WTC11 (cell line): ENCODE measurements around the gene CBX7. TPM values are rescaled to one million over a fixed set of nuclear protein-coding genes. Genes with fewer than 3 reads are reported as not detected.

ENCODE experiments used
- ATAC-seq: fragments of 200-7000 bp; cut with Tn5 transposase; 2 replicates; pipeline ENCODE4 v1.10.0; 2021; ENCODE audit warnings: mild to moderate bottlenecking, moderate library complexity
- CTCF ChIA-PET: fragments of 300-600 bp; sonication (Branson Sonifier 250); formaldehyde crosslinking; loops from one replicate; lab custom pipeline; 2021; ENCODE audit warnings: antibody characterized with exemption; lab: Charles Lee
- POLR2A ChIA-PET: fragments of 350-600 bp; sonication (Branson Sonifier 250); formaldehyde crosslinking; loops from one replicate; lab custom pipeline; 2021; ENCODE audit warnings: antibody characterized with exemption; lab: Charles Lee
- DNase-seq: peaks from one replicate; pipeline ENCODE4 v3.0.0; 2021; ENCODE audit warnings: low spot score
- H3K27ac Mint-ChIP-seq: 2 replicates; pipeline ENCODE4 v1.8.0; 2021; ENCODE audit warnings: mixed read lengths
- H3K27me3 Mint-ChIP-seq: 2 replicates; pipeline ENCODE4 v1.8.0; 2021; ENCODE audit warnings: low read depth, mild to moderate bottlenecking, moderate library complexity, mixed read lengths
- H3K36me3 Mint-ChIP-seq: 2 replicates; pipeline ENCODE4 v1.8.0; 2021; ENCODE audit warnings: mixed read lengths
- H3K4me1 Mint-ChIP-seq: 2 replicates; pipeline ENCODE4 v1.8.0; 2022; ENCODE audit warnings: mixed read lengths
- H3K4me3 Mint-ChIP-seq: 2 replicates; pipeline ENCODE4 v1.8.0; 2021; ENCODE audit warnings: mild to moderate bottlenecking, moderate library complexity, mixed read lengths
- H3K9me3 Mint-ChIP-seq: 2 replicates; pipeline ENCODE4 v1.8.0; 2021; ENCODE audit warnings: mixed read lengths
- EMX1 ChIP-seq: fragments of 250-450 bp; sonication (Bioruptor Pico); IDR thresholded peaks from 2 replicates; pipeline ENCODE4 v1.8.0; 2021; ENCODE audit warnings: mild to moderate bottlenecking
- ETV6 ChIP-seq: sonication (generic); formaldehyde crosslinking; IDR thresholded peaks from 2 replicates; pipeline ENCODE4 v1.8.1; 2022; ENCODE audit warnings: mild to moderate bottlenecking, missing genetic modification reagents
- FOXJ3 ChIP-seq: sonication (generic); formaldehyde crosslinking; IDR thresholded peaks from 2 replicates; pipeline ENCODE4 v1.9.0; 2021; ENCODE audit warnings: missing genetic modification reagents, mild to moderate bottlenecking, borderline replicate concordance
- GABPB1 ChIP-seq: sonication (generic); formaldehyde crosslinking; IDR thresholded peaks from 2 replicates; pipeline ENCODE4 v1.8.1; 2023; ENCODE audit warnings: mild to moderate bottlenecking, missing genetic modification reagents
- GRHL2 ChIP-seq: fragments of 250-450 bp; sonication (Bioruptor Pico); IDR thresholded peaks from 2 replicates; pipeline ENCODE4 v1.8.0; 2022; ENCODE audit warnings: mild to moderate bottlenecking, moderate library complexity; ENCODE audit not compliant: insufficient replicate concordance, severe bottlenecking
- HMGA2 ChIP-seq: fragments of 250-450 bp; sonication (Bioruptor Pico); IDR thresholded peaks from 2 replicates; pipeline ENCODE4 v1.4.0; 2021; ENCODE audit warnings: mild to moderate bottlenecking, moderate library complexity
- NFATC4 ChIP-seq: fragments of 250-450 bp; sonication (Bioruptor Pico); IDR thresholded peaks from 2 replicates; pipeline ENCODE4 v1.9.0; 2021; ENCODE audit warnings: mild to moderate bottlenecking
- NR1H2 ChIP-seq: sonication (generic); formaldehyde crosslinking; IDR thresholded peaks from 2 replicates; pipeline ENCODE4 v1.9.0; 2021; ENCODE audit warnings: mild to moderate bottlenecking, moderate library complexity, missing genetic modification reagents
- NR2C2 ChIP-seq: sonication (generic); formaldehyde crosslinking; IDR thresholded peaks from 2 replicates; pipeline ENCODE4 v1.8.0; 2022; ENCODE audit warnings: mild to moderate bottlenecking, missing genetic modification reagents
- RORB ChIP-seq: fragments of 250-450 bp; sonication (Bioruptor Pico); IDR thresholded peaks from 2 replicates; pipeline ENCODE4 v1.9.0; 2021; ENCODE audit warnings: mild to moderate bottlenecking
- SMAD3 ChIP-seq: sonication (generic); formaldehyde crosslinking; IDR thresholded peaks from 2 replicates; pipeline ENCODE4 v1.8.0; 2022; ENCODE audit warnings: missing genetic modification reagents, mild to moderate bottlenecking, borderline replicate concordance
- SP1 ChIP-seq: sonication (generic); formaldehyde crosslinking; conservative IDR thresholded peaks from 2 replicates; pipeline ENCODE4 v1.8.1; 2022; ENCODE audit warnings: missing genetic modification reagents
- TCF7 ChIP-seq: sonication (generic); formaldehyde crosslinking; IDR thresholded peaks from 2 replicates; pipeline ENCODE4 v1.8.0; 2022; ENCODE audit warnings: mild to moderate bottlenecking, low read depth, missing genetic modification reagents, moderate library complexity
- total RNA-seq: library from RNA; stranded (reverse); gene quantifications from 3 replicates; pipeline ENCODE4 v1.2.3, GENCODE V29; 2021
- TF ChIP-seq, protein P1 (sequence below): fragments of 250-450 bp; sonication (Bioruptor Pico); IDR thresholded peaks from 2 replicates; pipeline ENCODE4 v1.8.0; 2021; ENCODE audit warnings: mild to moderate bottlenecking
- TF ChIP-seq, protein P2 (sequence below): sonication (generic); formaldehyde crosslinking; IDR thresholded peaks from 2 replicates; pipeline ENCODE4 v1.8.1; 2022; ENCODE audit warnings: mild to moderate bottlenecking, moderate library complexity, missing genetic modification reagents
- TF ChIP-seq, protein P3 (sequence below): sonication (generic); formaldehyde crosslinking; IDR thresholded peaks from 2 replicates; pipeline ENCODE4 v1.8.1; 2023; ENCODE audit warnings: mild to moderate bottlenecking, moderate library complexity, missing genetic modification reagents
- TF ChIP-seq, protein P4 (sequence below): fragments of 250-450 bp; sonication (Bioruptor Pico); IDR thresholded peaks from 2 replicates; pipeline ENCODE4 v2.1.2; 2022; ENCODE audit warnings: mild to moderate bottlenecking, moderate library complexity

Gene CBX7
- total RNA-seq, 1 experiment from 2014 or later = 10.6 TPM

DNA sequence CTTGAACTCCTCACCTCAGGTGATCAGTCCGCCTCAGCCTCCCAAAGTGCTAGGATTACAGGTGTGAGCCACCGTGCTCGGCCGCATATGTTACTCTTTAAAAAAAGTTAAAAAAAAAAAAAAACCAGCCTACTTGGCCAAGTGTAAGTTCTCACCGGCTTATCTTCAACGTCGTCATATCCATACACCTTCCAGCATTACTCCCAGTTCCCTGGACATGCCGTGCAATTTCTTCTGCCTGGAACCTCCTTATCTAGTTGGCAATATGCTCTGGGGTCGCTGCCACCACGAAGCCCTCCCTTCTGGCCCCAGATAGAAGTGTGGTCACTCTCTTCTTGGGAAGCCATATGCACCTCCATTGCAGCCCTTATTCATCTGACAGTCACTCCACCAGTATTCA is 36.3 kb upstream of the CBX7 start (continued):
- no peak for TF ChIP-seq EMX1
- TF ChIP-seq, protein P1, sequence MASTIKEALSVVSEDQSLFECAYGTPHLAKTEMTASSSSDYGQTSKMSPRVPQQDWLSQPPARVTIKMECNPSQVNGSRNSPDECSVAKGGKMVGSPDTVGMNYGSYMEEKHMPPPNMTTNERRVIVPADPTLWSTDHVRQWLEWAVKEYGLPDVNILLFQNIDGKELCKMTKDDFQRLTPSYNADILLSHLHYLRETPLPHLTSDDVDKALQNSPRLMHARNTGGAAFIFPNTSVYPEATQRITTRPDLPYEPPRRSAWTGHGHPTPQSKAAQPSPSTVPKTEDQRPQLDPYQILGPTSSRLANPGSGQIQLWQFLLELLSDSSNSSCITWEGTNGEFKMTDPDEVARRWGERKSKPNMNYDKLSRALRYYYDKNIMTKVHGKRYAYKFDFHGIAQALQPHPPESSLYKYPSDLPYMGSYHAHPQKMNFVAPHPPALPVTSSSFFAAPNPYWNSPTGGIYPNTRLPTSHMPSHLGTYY (CRISPR knock-in tag) = no peak
- no peak for TF ChIP-seq NR2C2 (CRISPR knock-in tag)
- no peak for TF ChIP-seq SMAD3
- TF ChIP-seq, protein P2, sequence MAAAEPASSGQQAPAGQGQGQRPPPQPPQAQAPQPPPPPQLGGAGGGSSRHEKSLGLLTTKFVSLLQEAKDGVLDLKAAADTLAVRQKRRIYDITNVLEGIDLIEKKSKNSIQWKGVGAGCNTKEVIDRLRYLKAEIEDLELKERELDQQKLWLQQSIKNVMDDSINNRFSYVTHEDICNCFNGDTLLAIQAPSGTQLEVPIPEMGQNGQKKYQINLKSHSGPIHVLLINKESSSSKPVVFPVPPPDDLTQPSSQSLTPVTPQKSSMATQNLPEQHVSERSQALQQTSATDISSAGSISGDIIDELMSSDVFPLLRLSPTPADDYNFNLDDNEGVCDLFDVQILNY = no peak
- TF ChIP-seq NR1H2 (CRISPR knock-in tag) = no peak
- no peak for TF ChIP-seq NFATC4 (CRISPR knock-in tag)
- no peak for TF ChIP-seq HMGA2 (CRISPR knock-in tag)
- TF ChIP-seq GABPB1 = no peak

DNA sequence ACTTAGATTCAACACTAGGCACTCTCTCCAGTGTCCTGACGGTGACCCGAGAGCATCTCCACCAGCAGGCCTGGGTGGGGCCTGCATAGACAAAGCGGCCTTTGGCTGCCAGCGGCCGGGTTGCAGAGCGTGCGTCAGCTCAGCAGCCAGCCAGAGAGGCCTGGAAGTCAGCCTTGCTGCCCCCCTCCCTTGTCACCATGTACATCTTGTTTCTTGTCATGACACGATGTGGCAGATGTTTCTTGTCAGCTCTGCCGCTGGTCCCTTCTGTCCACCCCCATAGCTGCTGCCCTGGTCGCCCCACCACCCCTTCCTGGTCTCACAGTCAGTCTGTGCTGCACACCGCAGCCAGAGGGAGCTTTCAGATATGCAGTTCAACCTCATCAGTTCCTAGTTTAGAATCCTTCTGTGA is 33.1 kb upstream of the CBX7 start:
- Mint-ChIP-seq H3K36me3 (peaks cover 18% of the 10 kb centered on the region), H3K27me3 (no peaks in the 10 kb centered on the region; the same call in 1 of the 2 replicates), H3K9me3 (peaks cover 21% of the 10 kb centered on the region), H3K27ac (no peak overlapping the region), H3K4me1 (peaks cover 14% of the 10 kb centered on the region), H3K4me3 (no peak overlapping the region)
- TF ChIP-seq EMX1 (no peak), RORB (no peak), GRHL2 (CRISPR knock-in tag) (no peak), SP1 (CRISPR knock-in tag) (no peak), FOXJ3 (CRISPR knock-in tag) (no peak), TCF7 (CRISPR knock-in tag) (no peak), ETV6 (CRISPR knock-in tag) (no peak)
- TF ChIP-seq, protein P3, sequence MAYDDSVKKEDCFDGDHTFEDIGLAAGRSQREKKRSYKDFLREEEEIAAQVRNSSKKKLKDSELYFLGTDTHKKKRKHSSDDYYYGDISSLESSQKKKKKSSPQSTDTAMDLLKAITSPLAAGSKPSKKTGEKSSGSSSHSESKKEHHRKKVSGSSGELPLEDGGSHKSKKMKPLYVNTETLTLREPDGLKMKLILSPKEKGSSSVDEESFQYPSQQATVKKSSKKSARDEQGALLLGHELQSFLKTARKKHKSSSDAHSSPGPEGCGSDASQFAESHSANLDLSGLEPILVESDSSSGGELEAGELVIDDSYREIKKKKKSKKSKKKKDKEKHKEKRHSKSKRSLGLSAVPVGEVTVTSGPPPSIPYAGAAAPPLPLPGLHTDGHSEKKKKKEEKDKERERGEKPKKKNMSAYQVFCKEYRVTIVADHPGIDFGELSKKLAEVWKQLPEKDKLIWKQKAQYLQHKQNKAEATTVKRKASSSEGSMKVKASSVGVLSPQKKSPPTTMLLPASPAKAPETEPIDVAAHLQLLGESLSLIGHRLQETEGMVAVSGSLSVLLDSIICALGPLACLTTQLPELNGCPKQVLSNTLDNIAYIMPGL (CRISPR knock-in tag) = no peak
- TF ChIP-seq, protein P2 = no peak
- TF ChIP-seq, protein P4, sequence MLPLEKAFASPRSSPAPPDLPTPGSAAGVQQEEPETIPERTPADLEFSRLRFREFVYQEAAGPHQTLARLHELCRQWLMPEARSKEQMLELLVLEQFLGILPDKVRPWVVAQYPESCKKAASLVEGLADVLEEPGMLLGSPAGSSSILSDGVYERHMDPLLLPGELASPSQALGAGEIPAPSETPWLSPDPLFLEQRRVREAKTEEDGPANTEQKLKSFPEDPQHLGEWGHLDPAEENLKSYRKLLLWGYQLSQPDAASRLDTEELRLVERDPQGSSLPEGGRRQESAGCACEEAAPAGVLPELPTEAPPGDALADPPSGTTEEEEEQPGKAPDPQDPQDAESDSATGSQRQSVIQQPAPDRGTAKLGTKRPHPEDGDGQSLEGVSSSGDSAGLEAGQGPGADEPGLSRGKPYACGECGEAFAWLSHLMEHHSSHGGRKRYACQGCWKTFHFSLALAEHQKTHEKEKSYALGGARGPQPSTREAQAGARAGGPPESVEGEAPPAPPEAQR (CRISPR knock-in tag) = no peak
- no peak for ATAC-seq
- DNase-seq = no peak
- POLR2A ChIA-PET = no interaction called here
- CTCF ChIA-PET = interaction anchor here (0.5 to 1.0 kb wide), 3 partner anchors 12 to 26 kb away, joined by 3 to 4 read pairs (median 3); no protein-coding TSS in a partner anchor
